H1 (cell line): Measurements from ENCODE around the gene TMEM269. TPM values are rescaled to one million over a fixed set of nuclear protein-coding genes. Genes with fewer than 3 reads are reported as not detected.

Source experiments
- ASH2L ChIP-seq: fragments of 200-600, 300-600 bp; sonication (generic); IDR thresholded peaks from one replicate; pipeline ENCODE4 v1.7.1; 2017; ENCODE audit warnings: low read length
- ATF2 ChIP-seq: IDR thresholded peaks from 2 replicates; pipeline ENCODE4 v1.6.1; 2012; ENCODE audit warnings: low read length, inconsistent platforms
- BACH1 ChIP-seq: IDR thresholded peaks from 2 replicates; pipeline ENCODE4 v1.6.1; 2012; ENCODE audit warnings: low read length, improper control_type of control experiment
- CHD2 ChIP-seq: IDR thresholded peaks from 2 replicates; pipeline ENCODE4 v1.6.1; 2012; ENCODE audit warnings: low read length, improper control_type of control experiment
- CREB1 ChIP-seq: IDR thresholded peaks from 2 replicates; pipeline ENCODE4 v1.6.1; 2012; ENCODE audit warnings: inconsistent platforms
- EP300 ChIP-seq, 2 experiments: IDR thresholded peaks; 1 replicate in 1 of 2; 2 replicates in 1 of 2; pipeline ENCODE4 v1.6.1; 2011 to 2012; ENCODE audit warnings: low read depth in 2 of 2, low read length in 2 of 2, mild to moderate bottlenecking in 2 of 2, borderline replicate concordance in 1 of 2, inconsistent platforms in 1 of 2, moderate library complexity in 1 of 2
- EZH2 ChIP-seq: fragments of 200-600 bp; sonication (generic); IDR thresholded peaks from 2 replicates; pipeline ENCODE4 v1.7.1; 2012; ENCODE audit warnings: low read depth, mild to moderate bottlenecking, moderate library complexity, low read length, inconsistent platforms; ENCODE audit not compliant: severe bottlenecking
- GABPA ChIP-seq: IDR thresholded peaks from 2 replicates; pipeline ENCODE4 v1.6.1; 2011; ENCODE audit warnings: mild to moderate bottlenecking, low read length, moderate library complexity, borderline replicate concordance; ENCODE audit not compliant: insufficient read depth
- HDAC6 ChIP-seq: IDR thresholded peaks from one replicate; pipeline ENCODE4 v1.7.1; 2012; ENCODE audit warnings: low read depth, mild to moderate bottlenecking, inconsistent platforms, low read length, moderate library complexity
- JUN ChIP-seq: IDR thresholded peaks from 2 replicates; pipeline ENCODE4 v1.6.1; 2011; ENCODE audit warnings: low read depth, mild to moderate bottlenecking, improper control_type of control experiment, low read length
- JUND ChIP-seq: IDR thresholded peaks from 2 replicates; pipeline ENCODE4 v1.6.1; 2011; ENCODE audit warnings: mild to moderate bottlenecking, improper control_type of control experiment, low read length
- KDM1A ChIP-seq: fragments of 200-600, 300-600 bp; sonication (generic); IDR thresholded peaks from 2 replicates; pipeline ENCODE4 v1.7.1; 2016; ENCODE audit warnings: mild to moderate bottlenecking, low read length, borderline replicate concordance
- MAFK ChIP-seq: IDR thresholded peaks from 2 replicates; pipeline ENCODE4 v1.6.1; 2012; ENCODE audit warnings: low read depth, mild to moderate bottlenecking, improper control_type of control experiment, low read length
- NANOG ChIP-seq: IDR thresholded peaks from 2 replicates; pipeline ENCODE4 v1.6.1; 2011; ENCODE audit warnings: low read length, low read depth, mild to moderate bottlenecking, inconsistent platforms; ENCODE audit not compliant: insufficient read depth, poor library complexity, severe bottlenecking
- POLR2A ChIP-seq, 2 experiments: IDR thresholded peaks; 1 replicate in 1 of 2; 2 replicates in 1 of 2; pipeline ENCODE4 v1.6.1; 2011; ENCODE audit warnings: low read depth in 2 of 2, low read length in 2 of 2, mild to moderate bottlenecking in 2 of 2; ENCODE audit errors: control extremely low read depth in 1 of 2
- RAD21 ChIP-seq, 2 experiments: IDR thresholded peaks in 1 of 2; conservative IDR thresholded peaks in 1 of 2; 2 replicates each; pipeline ENCODE4 v1.6.1; 2011; ENCODE audit warnings: low read depth in 2 of 2, low read length in 2 of 2, improper control_type of control experiment in 1 of 2, inconsistent platforms in 1 of 2, mild to moderate bottlenecking in 1 of 2, moderate library complexity in 1 of 2
- SIN3A ChIP-seq, 2 experiments: IDR thresholded peaks in 1 of 2; conservative IDR thresholded peaks in 1 of 2; 2 replicates each; pipeline ENCODE4 v1.6.1; 2011 to 2012; ENCODE audit warnings: low read length in 2 of 2, improper control_type of control experiment in 1 of 2, low read depth in 1 of 2, mild to moderate bottlenecking in 1 of 2
- SIX5 ChIP-seq: IDR thresholded peaks from 2 replicates; pipeline ENCODE4 v1.6.1; 2011; ENCODE audit warnings: mild to moderate bottlenecking, low read depth, low read length
- SP4 ChIP-seq: IDR thresholded peaks from 2 replicates; pipeline ENCODE4 v1.6.1; 2012; ENCODE audit warnings: low read length, inconsistent platforms
- TAF1 ChIP-seq: IDR thresholded peaks from 2 replicates; pipeline ENCODE4 v1.6.1; 2011; ENCODE audit warnings: mild to moderate bottlenecking, low read depth, low read length
- TEAD4 ChIP-seq: IDR thresholded peaks from 2 replicates; pipeline ENCODE4 v1.6.1; 2012; ENCODE audit warnings: low read depth, low read length, inconsistent platforms, mixed read lengths
- YY1 ChIP-seq: IDR thresholded peaks from 2 replicates; pipeline ENCODE4 v1.6.1; 2011; ENCODE audit warnings: low read depth, mild to moderate bottlenecking, low read length
- ZNF274 ChIP-seq: IDR thresholded peaks from 2 replicates; pipeline ENCODE4 v1.7.0; 2012; ENCODE audit warnings: low read length, borderline replicate concordance; ENCODE audit errors: extremely low read depth
- polyA plus RNA-seq, 7 experiments: library from polyadenylated mRNA; depleted of rRNA in 3 of 7; stranded (reverse) in 5 of 7; unstranded in 2 of 7; fragments of >200 nt in 5 of 7; fragments of 200-250 nt in 2 of 7; gene quantifications; 1 replicate in 5 of 7; 2 replicates in 1 of 7; 4 replicates in 1 of 7; pipeline versions ENCODE4 v1.2.1 to v1.2.3, GENCODE V29; 2011 to 2013; ENCODE audit warnings: missing spikeins in 2 of 7, mixed read lengths in 2 of 7
- total RNA-seq: library from RNA; stranded (reverse); fragmentation: NEBNext Ultra II Directional; extraction: Animal tissue kit (Norgen Biotek cat#: 25700); gene quantifications from 2 replicates; pipeline ENCODE4 v1.2.1, GENCODE V29; 2021

Gene TMEM269
- total and polyA plus RNA-seq, 2 of the 8 experiments (the other 6 are each of a cell fraction or from before 2014, with no cell fraction given), result 0.14 to 0.35 TPM

GRCh38 chr1:42816585-42817439 lies 32.0 kb downstream of the TMEM269 start, which contains the start of the genes ERMAP and SVBP (continued):
- TF ChIP-seq ASH2L (peak; percentile 76), SIN3A (conservative IDR thresholded peaks at IDR 0.05 in 1 of 2, IDR thresholded peaks at IDR 0.05 in 1 of 2; ENCODE audit: low read depth in 1 of 2, low read length in 2 of 2) (peak in 1 of 2 experiments; percentile 62; a peak in 1 of 4 replicates), MAFK (no peak), YY1 (peak; percentile 92), NANOG (no peak), POLR2A (IDR thresholded peaks at IDR 0.05; ENCODE audit: control extremely low read depth in 1 of 2, low read depth in 2 of 2, low read length in 2 of 2) (peak; percentile 52 to 75), SIX5 (no peak), ATF2 (no peak), JUN (no peak), CHD2 (no peak), EP300 (IDR thresholded peaks at IDR 0.05; ENCODE audit: borderline replicate concordance in 1 of 2, low read depth in 2 of 2, low read length in 2 of 2) (no peak), HDAC6 (no peak), GABPA (no peak), KDM1A (peak; percentile 77; the same call in 1 of the 2 replicates), TAF1 (peak; percentile 73), CREB1 (no peak), EZH2 (no peak), TEAD4 (no peak), SP4 (no peak), BACH1 (no peak), RAD21 (IDR thresholded peaks at IDR 0.05 in 1 of 2, conservative IDR thresholded peaks at IDR 0.05 in 1 of 2; ENCODE audit: low read depth in 2 of 2, low read length in 2 of 2) (no peak), JUND (no peak), ZNF274 (no peak)
